ENCODE results near the gene CGRRF1.

CGRRF1 gene

GRCh38 chr14:54489318-54489683 is 20.4 kb upstream of the CGRRF1 start:
- no peak for DNase-seq (ENCODE audit: extremely low read depth in 1 of 2, low read depth in 1 of 2)

DNA sequence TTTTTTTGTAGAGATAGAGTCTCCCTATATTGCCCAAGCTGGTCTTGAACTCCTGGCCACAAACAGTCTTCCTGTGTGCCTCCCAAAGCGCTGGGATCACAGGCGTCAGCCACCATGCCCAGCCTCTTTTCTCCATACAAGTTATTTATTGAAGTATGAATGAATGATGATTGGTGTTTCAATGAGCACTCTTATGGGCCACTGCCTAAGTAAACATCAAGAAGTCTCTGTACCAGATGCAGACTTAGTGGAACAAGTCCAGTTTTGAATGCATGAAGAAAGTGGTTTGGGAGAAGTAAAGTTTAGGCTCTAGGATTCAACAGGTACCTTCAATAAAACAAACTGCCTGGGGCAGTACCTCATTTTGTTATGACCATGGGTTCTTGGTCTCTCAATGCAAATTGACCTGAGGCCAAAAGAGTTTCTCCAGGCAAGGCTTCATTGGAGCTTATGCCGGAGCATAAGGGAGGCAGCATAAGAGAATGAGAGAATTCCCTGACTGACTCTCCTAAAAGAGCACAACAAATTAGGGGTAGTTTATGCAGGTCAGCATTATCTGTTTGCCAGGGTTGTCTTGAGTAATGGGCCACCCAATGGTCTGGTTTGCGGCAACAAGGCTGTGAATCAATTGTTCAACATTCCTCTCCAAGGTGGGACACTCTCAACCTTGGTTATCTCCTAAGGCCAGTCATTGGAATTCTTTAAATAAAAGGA is 19.8 kb upstream of the CGRRF1 start:
- DNase-seq (ENCODE audit: extremely low read depth in 1 of 2, low read depth in 1 of 2) = no peak

GRCh38 chr14:54490445-54491175 is 19.1 kb upstream of the CGRRF1 start:
- DNase-seq (ENCODE audit: extremely low read depth in 1 of 2, low read depth in 1 of 2) = no peak

DNA sequence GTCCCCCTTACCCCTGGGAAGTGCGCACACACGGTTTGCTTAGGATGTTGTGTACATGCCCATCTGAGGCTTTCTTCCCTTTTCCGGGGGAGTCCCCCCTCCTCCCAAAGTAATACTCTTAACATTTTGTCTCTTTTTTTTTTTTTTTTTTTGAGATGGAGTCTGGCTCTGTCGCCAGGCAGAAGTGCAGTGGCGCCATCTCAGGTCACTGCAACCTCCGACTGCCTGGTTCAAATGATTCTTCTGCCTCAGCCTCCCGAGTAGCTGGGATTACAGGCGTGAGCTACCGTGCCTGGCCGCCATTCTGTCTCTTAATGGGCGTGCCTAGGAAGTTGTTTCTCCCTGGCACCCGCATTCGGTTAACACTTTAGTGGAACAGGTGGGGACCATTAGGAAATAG is 16.4 kb upstream of the CGRRF1 start:
- no peak for DNase-seq (ENCODE audit: extremely low read depth in 1 of 2, low read depth in 1 of 2)

GRCh38 chr14:54497224-54497623 is 12.5 kb upstream of the CGRRF1 start:
- no peak for DNase-seq (ENCODE audit: extremely low read depth in 1 of 2, low read depth in 1 of 2)

- no peak for DNase-seq (ENCODE audit: extremely low read depth in 1 of 2, low read depth in 1 of 2)
These were observed 11.6 kb upstream of the CGRRF1 start for GRCh38 chr14:54498095-54498531.

DNA sequence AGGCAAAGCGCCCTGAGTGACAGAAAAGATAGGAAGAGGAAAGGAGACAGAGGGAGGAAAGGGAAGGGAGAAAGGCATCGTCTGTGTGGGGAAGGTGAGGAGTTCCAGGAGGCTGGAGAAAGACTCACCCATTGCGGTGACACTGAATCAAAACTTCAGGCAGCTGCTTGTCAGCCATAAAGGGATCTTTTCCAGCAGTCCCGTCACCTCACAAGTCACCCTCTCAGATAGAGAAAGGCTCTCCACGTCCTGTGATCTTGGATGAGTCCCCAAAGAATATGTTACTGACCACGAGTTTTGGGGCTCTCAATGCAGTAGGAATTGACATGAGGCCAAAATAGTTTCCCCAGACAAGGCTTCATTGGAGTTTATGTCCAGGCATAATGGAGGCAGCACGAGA is 11.1 kb upstream of the CGRRF1 start:
- no peak for DNase-seq (ENCODE audit: extremely low read depth in 1 of 2, low read depth in 1 of 2)

DNA sequence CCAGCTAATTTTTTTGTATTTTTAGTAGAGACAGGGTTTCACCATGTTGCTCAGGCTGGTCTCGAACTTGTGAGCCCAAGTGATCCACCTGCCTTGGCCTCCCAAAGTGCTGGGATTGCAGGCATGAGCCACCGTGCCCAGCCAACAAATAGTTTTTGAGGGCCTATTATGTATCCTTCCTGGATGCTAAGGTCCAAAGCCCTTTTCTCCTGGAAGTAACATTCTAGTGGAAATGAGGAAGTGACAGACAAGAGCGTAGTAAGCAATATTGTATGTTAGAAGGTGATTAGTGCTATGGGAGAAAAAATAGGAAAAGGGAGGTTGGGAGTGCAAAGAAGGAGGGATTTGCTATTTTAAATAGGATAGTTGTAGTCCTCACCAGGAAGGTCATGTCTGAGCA is 9.0 kb upstream of the CGRRF1 start:
- no peak for DNase-seq (ENCODE audit: extremely low read depth in 1 of 2, low read depth in 1 of 2)

- DNase-seq (ENCODE audit: extremely low read depth in 1 of 2, low read depth in 1 of 2) = no peak
These were observed 8.2 kb upstream of the CGRRF1 start for GRCh38 chr14:54501480-54501879.

DNA sequence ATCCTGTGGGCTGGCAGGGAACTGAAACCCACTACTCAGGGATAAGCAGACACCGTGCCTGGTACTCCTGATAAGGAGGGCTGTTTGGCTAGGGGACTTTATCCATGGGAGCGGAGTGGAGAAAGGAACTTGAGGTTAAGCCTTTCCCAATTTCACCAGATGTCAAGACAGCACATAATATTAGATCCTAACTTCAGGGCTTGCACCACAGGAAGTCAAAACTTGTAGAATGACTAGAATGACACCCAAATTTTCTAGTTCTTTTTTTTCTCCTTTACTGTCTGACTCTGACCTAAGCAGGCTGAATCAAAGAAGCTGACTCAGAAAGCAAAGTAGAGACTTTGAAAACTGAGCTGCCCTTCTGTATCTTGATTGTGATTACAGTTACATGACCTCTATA is 7.1 kb upstream of the CGRRF1 start:
- no peak for DNase-seq (ENCODE audit: extremely low read depth in 1 of 2, low read depth in 1 of 2)

DNA sequence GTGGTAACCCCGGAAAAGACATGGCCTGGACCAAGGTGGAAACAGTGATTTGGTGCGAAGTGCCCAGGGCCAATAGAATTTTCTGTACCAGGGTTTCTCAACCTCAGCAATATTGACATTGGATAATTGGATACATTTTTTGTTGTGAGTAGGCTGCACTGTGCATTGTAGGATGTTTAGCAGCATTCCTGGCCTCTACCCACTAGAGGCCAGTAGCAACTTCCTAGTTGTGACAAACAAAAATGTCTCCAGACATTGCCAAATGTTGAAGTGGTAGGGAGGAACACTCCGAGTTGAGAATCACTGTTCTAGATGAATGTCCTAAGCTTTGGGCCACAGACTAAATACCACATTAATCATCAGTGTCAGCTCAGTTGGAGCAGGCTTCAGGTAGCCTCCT is 6.2 kb upstream of the CGRRF1 start:
- DNase-seq (ENCODE audit: extremely low read depth in 1 of 2, low read depth in 1 of 2) = no peak

- DNase-seq (ENCODE audit: extremely low read depth in 1 of 2, low read depth in 1 of 2) = no peak
These were observed 2.7 kb downstream of the CGRRF1 start for GRCh38 chr14:54512393-54512792.

GRCh38 chr14:54515670-54516069 is 6.0 kb downstream of the CGRRF1 start:
- no peak for DNase-seq (ENCODE audit: extremely low read depth in 1 of 2, low read depth in 1 of 2)

DNA sequence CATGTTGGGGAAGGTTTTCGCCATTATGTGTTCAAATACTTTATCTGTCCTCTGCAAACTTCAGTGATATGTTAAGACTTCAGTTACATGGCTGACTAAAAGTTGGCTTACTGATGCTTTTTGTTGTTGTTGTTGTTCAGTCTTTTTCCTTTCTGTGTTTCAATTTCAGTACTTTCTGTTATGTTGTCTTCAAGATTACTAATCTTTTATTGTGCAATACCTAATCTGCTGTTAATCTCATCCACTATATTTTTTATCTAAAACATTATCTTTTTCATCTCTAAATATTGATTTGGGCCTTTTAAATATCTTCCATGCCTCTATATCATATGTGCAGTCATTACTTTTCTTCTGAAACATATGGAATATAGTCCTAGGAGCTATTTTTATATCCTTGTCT is 7.0 kb downstream of the CGRRF1 start:
- DNase-seq (ENCODE audit: extremely low read depth in 1 of 2, low read depth in 1 of 2) = no peak

GRCh38 chr14:54524410-54524809 is 14.7 kb downstream of the CGRRF1 start:
- DNase-seq (ENCODE audit: extremely low read depth in 1 of 2, low read depth in 1 of 2) = no peak

DNA sequence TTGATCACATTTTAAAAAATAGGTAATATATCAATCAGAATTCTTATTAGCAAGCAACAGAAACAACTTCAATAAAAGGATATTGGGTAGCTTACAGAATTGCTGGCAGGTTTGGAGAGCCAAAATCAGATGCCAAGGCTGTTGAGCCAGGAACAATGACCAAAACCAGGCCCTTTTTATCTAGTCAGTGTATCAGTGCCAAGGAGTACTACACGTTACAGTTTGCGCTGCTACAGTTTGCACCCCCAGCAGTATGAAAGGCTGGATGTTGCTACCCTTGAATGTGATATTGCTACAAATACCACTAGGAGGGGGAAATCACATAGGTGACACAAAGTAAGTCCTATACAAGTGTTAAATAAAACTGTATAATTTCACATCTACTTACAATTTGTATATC is 19.3 kb downstream of the CGRRF1 start:
- no peak for DNase-seq (ENCODE audit: extremely low read depth in 1 of 2, low read depth in 1 of 2)

- DNase-seq (ENCODE audit: extremely low read depth in 1 of 2, low read depth in 1 of 2) = no peak
These were observed 20.1 kb downstream of the CGRRF1 start for GRCh38 chr14:54529811-54530210.

DNA sequence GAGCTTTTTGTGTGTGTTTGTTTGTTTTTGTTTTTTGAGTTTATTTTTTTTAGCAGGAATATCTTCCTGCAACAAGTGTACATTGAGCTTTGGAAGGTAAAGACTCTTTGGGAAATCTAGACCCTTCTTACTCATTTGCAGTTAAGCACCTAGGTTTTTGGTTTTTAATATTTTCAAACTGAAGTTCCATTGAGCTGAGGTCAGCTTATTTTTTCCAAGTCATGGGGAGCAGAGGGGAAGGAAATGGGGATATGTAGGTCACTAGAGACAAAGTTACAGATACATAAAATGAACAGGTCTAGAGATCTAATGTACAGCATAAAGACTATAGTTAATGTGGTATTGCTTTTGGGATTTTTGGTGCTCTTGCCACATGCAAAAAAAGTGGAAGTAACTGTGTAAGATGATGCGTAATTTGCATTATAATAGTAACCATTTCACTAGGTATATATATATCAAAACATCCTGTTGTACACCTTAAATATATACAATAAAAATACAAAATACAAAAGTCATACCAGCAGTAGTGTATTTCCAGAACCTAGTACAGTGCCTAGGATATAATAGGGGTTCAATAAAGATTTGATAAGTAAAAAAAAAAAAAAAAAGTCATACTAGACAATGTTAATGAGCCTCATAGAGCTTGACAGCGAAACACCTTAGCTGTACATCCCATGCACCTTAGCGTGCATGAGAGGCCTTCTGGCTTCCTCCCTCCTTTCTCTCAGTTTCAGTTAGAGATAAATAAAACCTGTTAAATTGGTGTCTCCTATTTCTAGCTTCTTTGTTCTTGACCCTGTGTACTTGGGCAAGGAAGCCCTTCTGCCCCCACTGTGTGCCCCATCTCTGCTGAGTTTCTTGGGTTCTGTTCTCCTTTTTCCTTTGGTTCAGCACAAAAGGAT is 22.7 kb downstream of the CGRRF1 start:
- DNase-seq (ENCODE audit: extremely low read depth in 1 of 2, low read depth in 1 of 2) = no peak

- no peak for DNase-seq (ENCODE audit: extremely low read depth in 1 of 2, low read depth in 1 of 2)
These were observed 23.4 kb downstream of the CGRRF1 start for GRCh38 chr14:54533100-54533499.

DNA sequence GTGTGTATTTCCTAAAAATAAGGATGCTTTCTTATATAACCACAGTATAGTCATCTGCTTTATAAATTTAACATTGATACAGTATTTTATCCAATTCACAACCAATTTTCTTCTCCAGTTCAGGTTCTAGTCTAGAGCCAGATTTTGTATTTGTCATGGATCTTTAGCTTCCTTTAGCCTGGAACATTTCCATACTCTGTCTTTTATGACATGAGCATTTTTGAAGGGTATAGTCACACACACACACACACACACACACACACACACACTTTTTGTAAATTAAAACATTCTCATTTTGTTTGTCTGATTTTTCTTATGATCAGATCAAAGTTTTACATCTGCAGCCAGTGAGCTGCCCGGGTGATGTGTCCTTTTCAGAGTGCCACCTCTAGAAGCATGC is 25.4 kb downstream of the CGRRF1 start:
- DNase-seq (ENCODE audit: extremely low read depth in 1 of 2, low read depth in 1 of 2) = no peak

- no peak for DNase-seq (ENCODE audit: extremely low read depth in 1 of 2, low read depth in 1 of 2)
These were observed 25.9 kb downstream of the CGRRF1 start for GRCh38 chr14:54535646-54536045.

- DNase-seq (ENCODE audit: extremely low read depth in 1 of 2, low read depth in 1 of 2) = no peak
These were observed 27.9 kb downstream of the CGRRF1 start for GRCh38 chr14:54537651-54538050.

All from stimulated activated CD8-positive, alpha-beta memory T cell treated with anti-CD3 and anti-CD28 coated beads, Interleukin-7, amount 100 ng/mL, for 48 hours (primary cell).